Measurements from ENCODE around the gene PKN3.

DNA sequence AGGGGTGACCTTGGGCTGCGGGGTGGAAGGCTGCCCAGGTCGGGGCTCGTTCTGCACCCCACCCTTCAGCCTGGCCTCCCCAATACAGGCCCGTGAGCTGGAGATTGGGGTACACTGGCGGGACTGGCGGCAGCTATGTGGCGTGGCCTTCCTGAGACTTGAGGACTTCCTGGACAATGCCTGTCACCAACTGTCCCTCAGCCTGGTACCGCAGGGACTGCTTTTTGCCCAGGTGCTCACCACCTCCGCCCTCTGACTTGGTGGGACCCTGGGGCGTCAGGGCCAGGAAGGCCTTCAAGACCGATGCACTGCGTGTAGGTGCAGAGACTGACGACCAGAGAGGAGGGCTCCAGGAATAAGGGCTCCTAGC is 11.1 kb downstream of the PKN3 start:
- TF ChIP-seq, protein P1, sequence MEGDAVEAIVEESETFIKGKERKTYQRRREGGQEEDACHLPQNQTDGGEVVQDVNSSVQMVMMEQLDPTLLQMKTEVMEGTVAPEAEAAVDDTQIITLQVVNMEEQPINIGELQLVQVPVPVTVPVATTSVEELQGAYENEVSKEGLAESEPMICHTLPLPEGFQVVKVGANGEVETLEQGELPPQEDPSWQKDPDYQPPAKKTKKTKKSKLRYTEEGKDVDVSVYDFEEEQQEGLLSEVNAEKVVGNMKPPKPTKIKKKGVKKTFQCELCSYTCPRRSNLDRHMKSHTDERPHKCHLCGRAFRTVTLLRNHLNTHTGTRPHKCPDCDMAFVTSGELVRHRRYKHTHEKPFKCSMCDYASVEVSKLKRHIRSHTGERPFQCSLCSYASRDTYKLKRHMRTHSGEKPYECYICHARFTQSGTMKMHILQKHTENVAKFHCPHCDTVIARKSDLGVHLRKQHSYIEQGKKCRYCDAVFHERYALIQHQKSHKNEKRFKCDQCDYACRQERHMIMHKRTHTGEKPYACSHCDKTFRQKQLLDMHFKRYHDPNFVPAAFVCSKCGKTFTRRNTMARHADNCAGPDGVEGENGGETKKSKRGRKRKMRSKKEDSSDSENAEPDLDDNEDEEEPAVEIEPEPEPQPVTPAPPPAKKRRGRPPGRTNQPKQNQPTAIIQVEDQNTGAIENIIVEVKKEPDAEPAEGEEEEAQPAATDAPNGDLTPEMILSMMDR (conservative IDR thresholded peaks at IDR 0.05; ENCODE audit: low read length) = no peak
- TF ChIP-seq EZH2phosphoT487 (IDR thresholded peaks at IDR 0.05; ENCODE audit: borderline replicate concordance) = no peak
